Neural progenitor cell (in vitro differentiated cells): ENCODE measurements around the gene DVL1.

Source experiments
- EZH2 ChIP-seq: fragments of 200-600 bp; sonication (generic); IDR thresholded peaks from 2 replicates; pipeline ENCODE4 v1.6.1; 2017; ENCODE audit warnings: antibody characterized with exemption, mild to moderate bottlenecking, moderate library complexity
- EZH2phosphoT487 ChIP-seq: fragments of 200-600 bp; sonication (generic); IDR thresholded peaks from 2 replicates; pipeline ENCODE4 v1.6.1; 2017; ENCODE audit warnings: antibody characterized with exemption
- TF ChIP-seq, protein P1 (sequence below): fragments of 200-600 bp; sonication (generic); IDR thresholded peaks from 2 replicates; pipeline ENCODE4 v1.5.1; 2017; ENCODE audit warnings: antibody characterized with exemption, mild to moderate bottlenecking

DNA sequence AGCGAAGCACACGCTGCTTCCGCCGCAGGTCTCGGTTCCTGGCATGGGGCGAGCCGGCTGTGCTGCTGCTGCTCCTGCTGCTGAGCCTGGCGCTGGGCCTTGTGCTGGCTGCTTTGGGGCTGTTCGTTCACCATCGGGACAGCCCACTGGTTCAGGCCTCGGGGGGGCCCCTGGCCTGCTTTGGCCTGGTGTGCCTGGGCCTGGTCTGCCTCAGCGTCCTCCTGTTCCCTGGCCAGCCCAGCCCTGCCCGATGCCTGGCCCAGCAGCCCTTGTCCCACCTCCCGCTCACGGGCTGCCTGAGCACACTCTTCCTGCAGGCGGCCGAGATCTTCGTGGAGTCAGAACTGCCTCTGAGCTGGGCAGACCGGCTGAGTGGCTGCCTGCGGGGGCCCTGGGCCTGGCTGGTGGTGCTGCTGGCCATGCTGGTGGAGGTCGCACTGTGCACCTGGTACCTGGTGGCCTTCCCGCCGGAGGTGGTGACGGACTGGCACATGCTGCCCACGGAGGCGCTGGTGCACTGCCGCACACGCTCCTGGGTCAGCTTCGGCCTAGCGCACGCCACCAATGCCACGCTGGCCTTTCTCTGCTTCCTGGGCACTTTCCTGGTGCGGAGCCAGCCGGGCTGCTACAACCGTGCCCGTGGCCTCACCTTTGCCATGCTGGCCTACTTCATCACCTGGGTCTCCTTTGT lies 15.5 kb downstream of the DVL1 start:
- TF ChIP-seq, protein P1, sequence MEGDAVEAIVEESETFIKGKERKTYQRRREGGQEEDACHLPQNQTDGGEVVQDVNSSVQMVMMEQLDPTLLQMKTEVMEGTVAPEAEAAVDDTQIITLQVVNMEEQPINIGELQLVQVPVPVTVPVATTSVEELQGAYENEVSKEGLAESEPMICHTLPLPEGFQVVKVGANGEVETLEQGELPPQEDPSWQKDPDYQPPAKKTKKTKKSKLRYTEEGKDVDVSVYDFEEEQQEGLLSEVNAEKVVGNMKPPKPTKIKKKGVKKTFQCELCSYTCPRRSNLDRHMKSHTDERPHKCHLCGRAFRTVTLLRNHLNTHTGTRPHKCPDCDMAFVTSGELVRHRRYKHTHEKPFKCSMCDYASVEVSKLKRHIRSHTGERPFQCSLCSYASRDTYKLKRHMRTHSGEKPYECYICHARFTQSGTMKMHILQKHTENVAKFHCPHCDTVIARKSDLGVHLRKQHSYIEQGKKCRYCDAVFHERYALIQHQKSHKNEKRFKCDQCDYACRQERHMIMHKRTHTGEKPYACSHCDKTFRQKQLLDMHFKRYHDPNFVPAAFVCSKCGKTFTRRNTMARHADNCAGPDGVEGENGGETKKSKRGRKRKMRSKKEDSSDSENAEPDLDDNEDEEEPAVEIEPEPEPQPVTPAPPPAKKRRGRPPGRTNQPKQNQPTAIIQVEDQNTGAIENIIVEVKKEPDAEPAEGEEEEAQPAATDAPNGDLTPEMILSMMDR = no peak
- TF ChIP-seq EZH2 = no peak
- TF ChIP-seq EZH2phosphoT487 = no peak
